ENCODE measurements around the gene DTNA.

The DTNA gene

GRCh38 chr18:34764451-34764850 lies 54.4 kb downstream of the DTNA start:
- TF ChIP-seq CTCF (IDR thresholded peaks at IDR 0.05; ENCODE audit: unreplicated experiment in 3 of 3) = peak in 1 of 3 experiments; percentile 23
- no peaks in the 10 kb centered on the region for H3K9me3 Mint-ChIP-seq
- H3K36me3 Mint-ChIP-seq (ENCODE audit: low read depth) = peaks cover 15% of the 10 kb centered on the region
- H3K27ac Mint-ChIP-seq = no peak overlapping the region
- H3K4me1 Mint-ChIP-seq = no peaks in the 10 kb centered on the region
- no peaks in the 10 kb centered on the region for H3K27me3 Mint-ChIP-seq (ENCODE audit: low read depth)
- H3K4me3 Mint-ChIP-seq = no peak overlapping the region

DNA sequence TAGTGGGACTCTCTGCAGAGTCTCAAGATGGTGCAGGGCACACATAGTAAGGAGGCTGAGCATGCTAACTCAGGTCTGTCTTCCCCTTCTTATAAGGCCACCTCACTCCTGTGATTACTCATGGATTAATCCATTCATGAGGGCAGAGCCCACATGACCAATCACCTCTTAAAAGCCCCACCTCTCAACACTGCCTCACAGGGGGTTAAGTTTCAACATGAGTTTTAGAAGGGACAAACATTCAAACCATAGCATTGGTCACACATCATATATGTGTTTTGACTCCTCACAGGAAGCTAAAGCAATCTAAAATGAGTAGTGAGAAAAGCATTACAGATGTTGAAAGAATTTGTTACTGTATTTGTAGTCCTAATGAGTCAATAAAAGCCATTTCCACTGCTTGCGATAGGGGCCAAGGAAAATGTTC lies 57.5 kb downstream of the DTNA start:
- peaks cover 3% of the 10 kb centered on the region for H3K4me1 Mint-ChIP-seq
- H3K36me3 Mint-ChIP-seq (ENCODE audit: low read depth) = peaks cover 17% of the 10 kb centered on the region
- H3K9me3 Mint-ChIP-seq = no peaks in the 10 kb centered on the region
- no peaks in the 10 kb centered on the region for H3K27me3 Mint-ChIP-seq (ENCODE audit: low read depth)
- no peak overlapping the region for H3K27ac Mint-ChIP-seq
- no peak for TF ChIP-seq CTCF (IDR thresholded peaks at IDR 0.05; ENCODE audit: unreplicated experiment in 3 of 3)
- H3K4me3 Mint-ChIP-seq = no peak overlapping the region

DNA sequence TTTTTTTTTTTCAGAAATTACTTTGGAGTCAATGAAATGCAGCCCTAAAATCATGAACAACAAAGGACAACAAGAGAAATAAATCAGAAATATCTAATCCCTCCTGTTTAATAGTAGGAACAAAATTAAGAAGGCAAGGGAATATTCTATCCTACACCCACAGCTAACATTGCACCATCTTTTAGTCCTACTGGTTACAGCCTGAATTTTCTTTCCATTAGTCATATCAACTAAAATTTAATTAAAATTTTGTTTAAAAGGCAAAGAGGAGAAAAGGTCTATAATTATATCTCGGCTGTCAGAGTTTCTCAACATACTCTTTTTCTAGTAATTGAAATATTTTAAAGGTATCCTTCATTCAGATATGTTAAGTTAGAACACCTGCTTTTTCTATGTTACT lies 61.9 kb downstream of the DTNA start:
- Mint-ChIP-seq H3K9me3 (no peaks in the 10 kb centered on the region), H3K4me1 (peaks cover 30% of the 10 kb centered on the region), H3K27ac (no peak overlapping the region), H3K27me3 (ENCODE audit: low read depth) (no peaks in the 10 kb centered on the region), H3K36me3 (ENCODE audit: low read depth) (peaks cover 21% of the 10 kb centered on the region), H3K4me3 (no peak overlapping the region)
- no peak for TF ChIP-seq CTCF (IDR thresholded peaks at IDR 0.05; ENCODE audit: unreplicated experiment in 3 of 3)

DNA sequence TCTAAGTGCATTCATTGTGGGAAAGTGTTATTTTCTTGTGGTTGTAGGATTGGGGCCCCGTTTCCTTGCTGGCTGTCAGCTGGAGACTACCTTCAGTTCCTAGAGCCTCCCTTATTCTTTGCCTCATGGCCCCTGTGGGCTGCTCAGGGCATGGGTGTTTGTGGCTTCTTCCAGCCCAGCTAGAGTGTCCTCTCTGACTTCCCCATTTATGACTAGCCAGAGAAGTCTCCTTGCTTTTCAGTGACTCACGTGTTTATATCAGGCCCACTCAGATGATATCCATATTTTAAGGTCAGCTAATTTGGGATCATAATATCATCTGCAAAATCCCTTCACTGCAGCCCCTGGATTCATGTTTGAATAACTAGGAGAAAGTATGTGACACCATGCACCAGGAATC lies 62.8 kb downstream of the DTNA start:
- TF ChIP-seq CTCF (IDR thresholded peaks at IDR 0.05; ENCODE audit: unreplicated experiment in 3 of 3) = no peak
- H3K36me3 Mint-ChIP-seq (ENCODE audit: low read depth) = peaks cover 17% of the 10 kb centered on the region
- no peak overlapping the region for H3K4me3 Mint-ChIP-seq
- peaks cover 30% of the 10 kb centered on the region for H3K4me1 Mint-ChIP-seq
- peak overlapping the region in 2 of 3 experiments; percentile 32 to 41 for H3K27ac Mint-ChIP-seq
- H3K9me3 Mint-ChIP-seq = no peaks in the 10 kb centered on the region
- H3K27me3 Mint-ChIP-seq (ENCODE audit: low read depth) = no peaks in the 10 kb centered on the region

- Mint-ChIP-seq H3K36me3 (ENCODE audit: low read depth) (peaks cover 14% of the 10 kb centered on the region), H3K4me3 (no peak overlapping the region), H3K27ac (peak overlapping the region in 2 of 3 experiments; percentile 32 to 58), H3K27me3 (ENCODE audit: low read depth) (no peaks in the 10 kb centered on the region), H3K9me3 (no peaks in the 10 kb centered on the region), H3K4me1 (peaks cover 30% of the 10 kb centered on the region)
- no peak for TF ChIP-seq CTCF (IDR thresholded peaks at IDR 0.05; ENCODE audit: unreplicated experiment in 3 of 3)
Measured at GRCh38 chr18:34773378-34773777, 63.3 kb downstream of the DTNA start.

GRCh38 chr18:34773961-34774766 lies 64.1 kb downstream of the DTNA start:
- TF ChIP-seq CTCF (IDR thresholded peaks at IDR 0.05; ENCODE audit: unreplicated experiment in 3 of 3) = no peak
- H3K27me3 Mint-ChIP-seq (ENCODE audit: low read depth) = no peaks in the 10 kb centered on the region
- H3K4me3 Mint-ChIP-seq = no peak overlapping the region
- peaks cover 11% of the 10 kb centered on the region for H3K36me3 Mint-ChIP-seq (ENCODE audit: low read depth)
- H3K27ac Mint-ChIP-seq = peak overlapping the region in 2 of 3 experiments; percentile 58 to 78
- H3K4me1 Mint-ChIP-seq = peaks cover 30% of the 10 kb centered on the region
- no peaks in the 10 kb centered on the region for H3K9me3 Mint-ChIP-seq
